ENCODE results near the gene PPP1R3F.

DNA sequence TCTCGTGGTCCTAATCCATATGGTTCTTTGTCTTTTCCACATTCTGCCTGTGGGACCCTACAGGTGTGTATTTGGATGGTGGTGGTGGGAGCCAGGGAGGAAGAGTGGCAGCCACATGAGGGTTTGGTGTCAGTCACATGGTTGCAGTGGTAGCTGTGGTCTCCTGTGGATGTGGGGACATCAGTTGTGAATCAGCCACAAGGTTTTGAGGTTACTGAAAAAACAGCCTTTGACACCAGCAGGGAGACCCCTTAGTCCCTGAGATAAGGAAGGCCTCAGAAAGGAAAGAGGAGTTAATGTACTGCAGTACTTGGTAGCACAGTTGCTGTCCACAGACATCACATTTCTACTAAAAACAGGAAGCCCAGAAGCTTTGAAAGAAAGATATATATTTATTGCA lies 18.1 kb downstream of the PPP1R3F start:
- TF ChIP-seq, protein P1, sequence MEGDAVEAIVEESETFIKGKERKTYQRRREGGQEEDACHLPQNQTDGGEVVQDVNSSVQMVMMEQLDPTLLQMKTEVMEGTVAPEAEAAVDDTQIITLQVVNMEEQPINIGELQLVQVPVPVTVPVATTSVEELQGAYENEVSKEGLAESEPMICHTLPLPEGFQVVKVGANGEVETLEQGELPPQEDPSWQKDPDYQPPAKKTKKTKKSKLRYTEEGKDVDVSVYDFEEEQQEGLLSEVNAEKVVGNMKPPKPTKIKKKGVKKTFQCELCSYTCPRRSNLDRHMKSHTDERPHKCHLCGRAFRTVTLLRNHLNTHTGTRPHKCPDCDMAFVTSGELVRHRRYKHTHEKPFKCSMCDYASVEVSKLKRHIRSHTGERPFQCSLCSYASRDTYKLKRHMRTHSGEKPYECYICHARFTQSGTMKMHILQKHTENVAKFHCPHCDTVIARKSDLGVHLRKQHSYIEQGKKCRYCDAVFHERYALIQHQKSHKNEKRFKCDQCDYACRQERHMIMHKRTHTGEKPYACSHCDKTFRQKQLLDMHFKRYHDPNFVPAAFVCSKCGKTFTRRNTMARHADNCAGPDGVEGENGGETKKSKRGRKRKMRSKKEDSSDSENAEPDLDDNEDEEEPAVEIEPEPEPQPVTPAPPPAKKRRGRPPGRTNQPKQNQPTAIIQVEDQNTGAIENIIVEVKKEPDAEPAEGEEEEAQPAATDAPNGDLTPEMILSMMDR (IDR thresholded peaks at IDR 0.05): no peak
- TF ChIP-seq EZH2 (IDR thresholded peaks at IDR 0.05; ENCODE audit: borderline replicate concordance, insufficient read depth, low read depth, low read length, poor library complexity, severe bottlenecking): no peak

Data from B cell (primary cell).